GM13976 (cell line): ENCODE measurements around the gene CACNA2D3.

Experiments used
- DNase-seq: peaks from one replicate; pipeline ENCODE4 v3.0.0; 2012; ENCODE audit warnings: low spot score
- CTCF ChIP-seq: IDR thresholded peaks from 2 replicates; pipeline ENCODE4 v1.5.1; 2012; ENCODE audit warnings: borderline replicate concordance, mild to moderate bottlenecking; ENCODE audit not compliant: insufficient read depth; ENCODE audit errors: extremely low read depth, missing control alignments, control extremely low read depth
- in situ Hi-C: fragments of 300-500 bp; cut with MboI; formaldehyde crosslinking; loops from one replicate; pipeline ENCODE4 v1.12.0; 2022; ENCODE audit warnings: low sequenced_read_pairs, mixed read lengths, inconsistent platforms; ENCODE audit not compliant: unreplicated experiment

CACNA2D3 gene

DNA sequence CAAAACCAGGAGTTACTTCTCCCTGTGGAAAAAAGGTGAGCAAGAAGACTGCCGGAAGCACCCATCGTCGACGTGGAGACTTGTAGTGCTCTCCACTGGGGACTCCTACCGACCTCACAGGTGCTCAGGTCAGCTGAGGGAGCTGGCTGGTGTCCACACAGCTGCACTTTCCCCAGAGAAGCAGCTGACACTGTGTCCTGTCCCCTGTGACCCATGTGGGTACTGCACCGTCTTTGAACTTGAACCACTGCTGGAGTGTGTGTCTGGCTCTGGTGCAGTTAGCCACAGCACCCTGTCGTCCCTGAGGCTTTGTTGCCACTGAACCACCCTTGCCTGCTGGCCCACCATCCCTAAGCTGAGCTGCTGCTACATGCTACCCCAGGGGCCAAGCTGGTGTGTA is 270.8 kb downstream of the CACNA2D3 start:
- in situ Hi-C loops, result no loop called here
- no peak for DNase-seq
- no peak for TF ChIP-seq CTCF

- in situ Hi-C loops, result no loop called here
- TF ChIP-seq CTCF, result no peak
- no peak for DNase-seq
These were observed 286.0 kb downstream of the CACNA2D3 start for GRCh38 chr3:54408328-54408727.

DNA sequence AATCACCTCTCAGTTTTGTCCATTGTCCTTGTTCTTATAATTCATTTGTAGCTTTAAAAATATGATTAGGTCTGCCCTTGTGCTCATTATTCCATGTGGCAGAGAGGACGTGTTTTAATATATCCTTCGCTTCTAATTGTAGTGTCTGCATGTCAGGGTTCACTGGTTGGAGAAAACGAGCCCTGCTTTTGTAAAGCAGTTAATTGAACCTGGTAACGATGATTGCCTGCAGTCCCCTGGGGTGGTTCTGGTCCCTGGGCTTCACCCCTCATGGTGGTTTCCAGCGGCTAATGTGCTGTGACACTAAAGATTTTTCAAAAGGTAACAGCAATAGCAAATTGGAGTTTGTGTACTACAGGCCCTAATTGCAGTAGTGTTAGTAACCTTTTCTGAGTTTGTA is 299.6 kb downstream of the CACNA2D3 start:
- TF ChIP-seq CTCF, result no peak
- DNase-seq, result no peak
- in situ Hi-C loops, result no loop called here

DNA sequence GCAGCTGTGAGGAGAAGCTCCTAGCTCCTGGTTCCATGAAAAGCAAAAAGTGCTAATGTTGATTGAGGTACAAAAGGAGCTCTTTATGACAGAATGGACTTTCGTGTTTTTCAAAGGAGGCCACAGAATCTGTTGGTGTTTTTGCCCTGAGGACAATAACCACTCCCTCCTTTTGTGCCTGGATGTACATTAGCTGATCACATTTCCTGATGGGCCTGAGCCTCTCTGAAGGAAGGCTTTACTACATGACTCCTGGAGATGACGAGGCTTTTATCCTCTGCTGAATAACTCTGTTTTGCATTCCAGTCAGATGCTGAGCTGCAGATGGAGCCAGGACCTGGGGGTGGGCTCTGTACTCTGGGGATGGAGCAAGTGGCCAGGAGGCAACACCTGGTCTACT is 301.9 kb downstream of the CACNA2D3 start:
- in situ Hi-C loops, result no loop called here
- DNase-seq, result no peak
- TF ChIP-seq CTCF, result no peak

DNA sequence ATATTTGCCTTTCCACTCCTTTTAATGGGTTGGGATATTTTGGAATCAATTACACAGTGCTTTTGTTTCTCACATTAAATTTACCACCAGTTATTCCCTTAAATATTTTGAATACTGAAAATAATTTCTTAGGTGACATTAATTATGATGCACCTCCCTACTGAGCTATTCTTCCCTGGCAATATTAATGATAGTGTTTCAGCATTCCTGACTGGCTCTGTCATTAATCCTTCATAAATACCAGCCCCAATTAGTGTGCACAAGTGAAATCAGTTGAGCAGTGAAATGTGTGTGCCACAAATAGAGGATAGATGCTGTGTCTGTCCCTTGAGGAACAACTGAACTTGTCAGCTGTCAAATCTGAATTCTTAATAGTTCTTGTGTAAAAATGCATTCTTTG is 304.0 kb downstream of the CACNA2D3 start:
- DNase-seq, result no peak
- in situ Hi-C loops, result no loop called here
- TF ChIP-seq CTCF, result no peak

DNA sequence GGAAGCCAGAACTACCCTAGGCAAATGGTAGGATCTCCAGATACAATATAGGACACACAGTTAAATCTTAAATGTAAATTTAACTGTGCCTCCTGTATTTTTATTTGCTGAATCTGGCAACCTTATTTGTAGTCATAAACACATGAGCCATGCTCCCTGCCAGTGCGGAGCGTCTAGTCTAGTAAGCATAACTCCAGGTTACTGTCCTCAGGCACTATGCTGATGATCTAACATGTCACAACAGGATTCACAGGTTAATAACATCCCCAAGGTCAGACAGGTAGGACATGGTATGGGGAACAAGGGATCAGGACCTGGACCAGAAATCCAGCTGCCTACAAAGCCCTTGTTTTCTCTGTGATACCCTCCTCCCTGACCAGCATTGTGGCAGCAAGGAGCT is 305.1 kb downstream of the CACNA2D3 start:
- TF ChIP-seq CTCF, result no peak
- in situ Hi-C loops, result no loop called here
- DNase-seq, result no peak
